Measurements from ENCODE around the gene CSNK1A1L.

Gene CSNK1A1L

GRCh38 chr13:37089495-37089894, 16.0 kb downstream of the CSNK1A1L start:
- no peaks in the 10 kb centered on the region for H3K79me2 ChIP-seq (ENCODE audit: control insufficient read depth, insufficient read depth, low read length, unreplicated experiment)
- H3K27ac ChIP-seq (ENCODE audit: low read depth, low read length): no peak overlapping the region
- no peaks in the 10 kb centered on the region for H3K36me3 ChIP-seq (ENCODE audit: insufficient read depth, low read length)
- H2AFZ ChIP-seq (ENCODE audit: low read length, unreplicated experiment): no peak overlapping the region
- H3K4me1 ChIP-seq (ENCODE audit: control insufficient read depth, insufficient read depth, low read length, unreplicated experiment): no peaks in the 10 kb centered on the region
- H3K27me3 ChIP-seq (ENCODE audit: insufficient read depth, low read length): no peaks in the 10 kb centered on the region
- H3K4me3 ChIP-seq (ENCODE audit: low read depth, low read length): no peak overlapping the region

GRCh38 chr13:37087486-37087885, 18.0 kb downstream of the CSNK1A1L start:
- Histone ChIP-seq H3K36me3 (ENCODE audit: insufficient read depth, low read length) (no peaks in the 10 kb centered on the region), H3K27ac (ENCODE audit: low read depth, low read length) (no peak overlapping the region), H2AFZ (ENCODE audit: low read length, unreplicated experiment) (no peak overlapping the region), H3K79me2 (ENCODE audit: control insufficient read depth, insufficient read depth, low read length, unreplicated experiment) (no peaks in the 10 kb centered on the region), H3K4me3 (ENCODE audit: low read depth, low read length) (no peak overlapping the region), H3K4me1 (ENCODE audit: control insufficient read depth, insufficient read depth, low read length, unreplicated experiment) (no peaks in the 10 kb centered on the region), H3K27me3 (ENCODE audit: insufficient read depth, low read length) (no peaks in the 10 kb centered on the region)

GRCh38 chr13:37085606-37086005, 19.9 kb downstream of the CSNK1A1L start:
- Histone ChIP-seq H3K79me2 (ENCODE audit: control insufficient read depth, insufficient read depth, low read length, unreplicated experiment) (no peaks in the 10 kb centered on the region), H3K4me1 (ENCODE audit: control insufficient read depth, insufficient read depth, low read length, unreplicated experiment) (no peaks in the 10 kb centered on the region), H2AFZ (ENCODE audit: low read length, unreplicated experiment) (no peak overlapping the region), H3K27me3 (ENCODE audit: insufficient read depth, low read length) (no peaks in the 10 kb centered on the region), H3K27ac (ENCODE audit: low read depth, low read length) (no peak overlapping the region), H3K4me3 (ENCODE audit: low read depth, low read length) (no peak overlapping the region), H3K36me3 (ENCODE audit: insufficient read depth, low read length) (no peaks in the 10 kb centered on the region)

GRCh38 chr13:37076818-37077217, 28.6 kb downstream of the CSNK1A1L start:
- Histone ChIP-seq H3K27ac (ENCODE audit: low read depth, low read length) (no peak overlapping the region), H3K36me3 (ENCODE audit: insufficient read depth, low read length) (no peaks in the 10 kb centered on the region), H3K4me3 (ENCODE audit: low read depth, low read length) (no peak overlapping the region), H3K4me1 (ENCODE audit: control insufficient read depth, insufficient read depth, low read length, unreplicated experiment) (no peaks in the 10 kb centered on the region), H3K27me3 (ENCODE audit: insufficient read depth, low read length) (no peaks in the 10 kb centered on the region), H2AFZ (ENCODE audit: low read length, unreplicated experiment) (no peak overlapping the region), H3K79me2 (ENCODE audit: control insufficient read depth, insufficient read depth, low read length, unreplicated experiment) (no peaks in the 10 kb centered on the region)

GRCh38 chr13:37075164-37075563, 30.3 kb downstream of the CSNK1A1L start:
- no peaks in the 10 kb centered on the region for H3K27me3 ChIP-seq (ENCODE audit: insufficient read depth, low read length)
- H3K79me2 ChIP-seq (ENCODE audit: control insufficient read depth, insufficient read depth, low read length, unreplicated experiment): no peaks in the 10 kb centered on the region
- no peak overlapping the region for H3K4me3 ChIP-seq (ENCODE audit: low read depth, low read length)
- H2AFZ ChIP-seq (ENCODE audit: low read length, unreplicated experiment): no peak overlapping the region
- no peaks in the 10 kb centered on the region for H3K36me3 ChIP-seq (ENCODE audit: insufficient read depth, low read length)
- H3K27ac ChIP-seq (ENCODE audit: low read depth, low read length): no peak overlapping the region
- H3K4me1 ChIP-seq (ENCODE audit: control insufficient read depth, insufficient read depth, low read length, unreplicated experiment): no peaks in the 10 kb centered on the region

- no peaks in the 10 kb centered on the region for H3K27me3 ChIP-seq (ENCODE audit: insufficient read depth, low read length)
- no peak overlapping the region for H2AFZ ChIP-seq (ENCODE audit: low read length, unreplicated experiment)
- H3K4me3 ChIP-seq (ENCODE audit: low read depth, low read length): no peak overlapping the region
- H3K4me1 ChIP-seq (ENCODE audit: control insufficient read depth, insufficient read depth, low read length, unreplicated experiment): no peaks in the 10 kb centered on the region
- no peaks in the 10 kb centered on the region for H3K79me2 ChIP-seq (ENCODE audit: control insufficient read depth, insufficient read depth, low read length, unreplicated experiment)
- H3K36me3 ChIP-seq (ENCODE audit: insufficient read depth, low read length): no peaks in the 10 kb centered on the region
- H3K27ac ChIP-seq (ENCODE audit: low read depth, low read length): no peak overlapping the region
These were observed 30.8 kb downstream of the CSNK1A1L start for GRCh38 chr13:37074703-37075102.

GRCh38 chr13:37072024-37072423, 33.4 kb downstream of the CSNK1A1L start:
- Histone ChIP-seq H3K27ac (ENCODE audit: low read depth, low read length) (no peak overlapping the region), H3K4me1 (ENCODE audit: control insufficient read depth, insufficient read depth, low read length, unreplicated experiment) (no peaks in the 10 kb centered on the region), H2AFZ (ENCODE audit: low read length, unreplicated experiment) (peak overlapping the region; percentile 21), H3K36me3 (ENCODE audit: insufficient read depth, low read length) (no peaks in the 10 kb centered on the region), H3K27me3 (ENCODE audit: insufficient read depth, low read length) (no peaks in the 10 kb centered on the region), H3K79me2 (ENCODE audit: control insufficient read depth, insufficient read depth, low read length, unreplicated experiment) (no peaks in the 10 kb centered on the region), H3K4me3 (ENCODE audit: low read depth, low read length) (no peak overlapping the region)

GRCh38 chr13:37070956-37071355, 34.5 kb downstream of the CSNK1A1L start:
- no peaks in the 10 kb centered on the region for H3K4me1 ChIP-seq (ENCODE audit: control insufficient read depth, insufficient read depth, low read length, unreplicated experiment)
- H2AFZ ChIP-seq (ENCODE audit: low read length, unreplicated experiment): no peak overlapping the region
- no peak overlapping the region for H3K4me3 ChIP-seq (ENCODE audit: low read depth, low read length)
- no peak overlapping the region for H3K27ac ChIP-seq (ENCODE audit: low read depth, low read length)
- H3K27me3 ChIP-seq (ENCODE audit: insufficient read depth, low read length): no peaks in the 10 kb centered on the region
- no peaks in the 10 kb centered on the region for H3K36me3 ChIP-seq (ENCODE audit: insufficient read depth, low read length)
- no peaks in the 10 kb centered on the region for H3K79me2 ChIP-seq (ENCODE audit: control insufficient read depth, insufficient read depth, low read length, unreplicated experiment)

GRCh38 chr13:37070145-37070695, 35.2 kb downstream of the CSNK1A1L start:
- Histone ChIP-seq H3K27me3 (ENCODE audit: insufficient read depth, low read length) (no peaks in the 10 kb centered on the region), H3K4me3 (ENCODE audit: low read depth, low read length) (no peak overlapping the region), H2AFZ (ENCODE audit: low read length, unreplicated experiment) (no peak overlapping the region), H3K36me3 (ENCODE audit: insufficient read depth, low read length) (no peaks in the 10 kb centered on the region), H3K79me2 (ENCODE audit: control insufficient read depth, insufficient read depth, low read length, unreplicated experiment) (no peaks in the 10 kb centered on the region), H3K4me1 (ENCODE audit: control insufficient read depth, insufficient read depth, low read length, unreplicated experiment) (no peaks in the 10 kb centered on the region), H3K27ac (ENCODE audit: low read depth, low read length) (no peak overlapping the region)

GRCh38 chr13:37069597-37070103, 35.8 kb downstream of the CSNK1A1L start:
- no peak overlapping the region for H2AFZ ChIP-seq (ENCODE audit: low read length, unreplicated experiment)
- H3K36me3 ChIP-seq (ENCODE audit: insufficient read depth, low read length): no peaks in the 10 kb centered on the region
- H3K27ac ChIP-seq (ENCODE audit: low read depth, low read length): no peak overlapping the region
- H3K4me1 ChIP-seq (ENCODE audit: control insufficient read depth, insufficient read depth, low read length, unreplicated experiment): no peaks in the 10 kb centered on the region
- H3K27me3 ChIP-seq (ENCODE audit: insufficient read depth, low read length): no peaks in the 10 kb centered on the region
- no peak overlapping the region for H3K4me3 ChIP-seq (ENCODE audit: low read depth, low read length)
- no peaks in the 10 kb centered on the region for H3K79me2 ChIP-seq (ENCODE audit: control insufficient read depth, insufficient read depth, low read length, unreplicated experiment)

GRCh38 chr13:37068962-37069361, 36.5 kb downstream of the CSNK1A1L start:
- Histone ChIP-seq H3K27ac (ENCODE audit: low read depth, low read length) (no peak overlapping the region), H3K27me3 (ENCODE audit: insufficient read depth, low read length) (no peaks in the 10 kb centered on the region), H3K36me3 (ENCODE audit: insufficient read depth, low read length) (no peaks in the 10 kb centered on the region), H3K79me2 (ENCODE audit: control insufficient read depth, insufficient read depth, low read length, unreplicated experiment) (no peaks in the 10 kb centered on the region), H3K4me3 (ENCODE audit: low read depth, low read length) (no peak overlapping the region), H2AFZ (ENCODE audit: low read length, unreplicated experiment) (no peak overlapping the region), H3K4me1 (ENCODE audit: control insufficient read depth, insufficient read depth, low read length, unreplicated experiment) (no peaks in the 10 kb centered on the region)

All from ACC112 (cell line).